HS-27A (cell line): Measurements from ENCODE around the gene CTU2.

Source experiments
- DNase-seq: peaks from one replicate; pipeline ENCODE4 v3.0.0-alpha.2; 2012; ENCODE audit warnings: low read depth, missing footprints

The CTU2 gene

DNA sequence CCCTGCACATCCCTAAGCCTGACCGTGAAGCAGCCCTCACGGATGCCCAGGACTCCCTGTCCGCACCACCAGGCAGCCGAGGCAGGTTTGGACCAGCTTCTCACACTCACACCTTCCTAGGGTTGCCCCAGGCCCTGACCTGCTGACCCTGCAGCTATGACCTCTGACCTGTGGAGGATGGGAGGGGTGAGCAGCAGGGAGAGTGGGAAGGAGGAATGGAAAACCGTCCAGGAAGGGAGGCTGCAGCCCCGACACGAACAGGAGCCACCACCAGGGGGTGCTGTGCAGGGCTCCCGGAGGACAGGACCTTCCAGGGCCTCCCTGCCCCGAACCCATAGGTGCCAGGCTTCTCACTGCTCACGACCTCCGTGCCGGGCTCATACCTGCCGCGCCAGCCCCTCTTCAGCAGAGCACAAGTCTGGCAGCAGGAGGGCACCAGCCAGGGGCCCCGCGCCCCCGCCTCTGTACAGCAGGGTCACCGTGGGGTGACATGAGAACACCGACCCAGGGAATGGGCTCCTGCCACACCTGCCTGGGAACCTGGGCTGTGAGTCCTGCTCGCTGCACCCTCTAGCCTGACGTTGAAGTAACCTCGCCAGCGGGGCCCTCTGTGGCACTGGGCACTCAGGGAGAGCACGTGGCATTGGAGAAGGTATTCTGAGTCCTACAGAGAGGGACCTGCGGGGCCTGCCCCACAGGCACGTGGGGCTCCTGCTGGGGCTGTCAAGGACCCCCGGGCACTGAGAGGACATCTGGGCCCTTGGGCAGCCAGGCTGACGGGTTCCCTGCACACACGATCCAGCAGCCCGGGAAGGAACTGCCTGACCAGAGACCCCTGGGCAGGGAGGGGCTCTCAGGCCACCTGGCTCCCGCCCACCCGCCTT is 37.6 kb downstream of the CTU2 start:
- DNase-seq, result no peak

- no peak for DNase-seq
Measured at GRCh38 chr16:88744577-88745521, 38.5 kb downstream of the CTU2 start.

DNA sequence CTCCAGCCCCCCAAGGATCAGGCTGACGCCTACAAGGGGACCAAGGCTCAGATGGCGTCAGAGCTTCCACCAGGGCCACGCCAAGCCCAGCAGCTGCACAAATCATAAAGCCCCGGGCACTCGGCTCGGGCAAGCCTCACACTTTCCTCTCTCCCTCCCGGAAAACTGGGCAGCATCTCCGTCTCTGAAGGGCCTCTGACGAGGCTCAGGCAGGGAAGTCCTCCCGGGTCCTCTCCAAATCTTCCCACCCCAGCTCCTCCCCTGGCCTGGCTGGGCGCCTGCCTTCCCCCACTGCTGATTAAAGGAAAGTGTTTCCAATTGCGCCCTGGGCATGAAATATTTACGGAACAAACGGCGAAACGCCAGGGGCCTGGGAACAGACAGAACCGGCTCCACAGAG is 40.2 kb downstream of the CTU2 start:
- DNase-seq, result no peak

DNA sequence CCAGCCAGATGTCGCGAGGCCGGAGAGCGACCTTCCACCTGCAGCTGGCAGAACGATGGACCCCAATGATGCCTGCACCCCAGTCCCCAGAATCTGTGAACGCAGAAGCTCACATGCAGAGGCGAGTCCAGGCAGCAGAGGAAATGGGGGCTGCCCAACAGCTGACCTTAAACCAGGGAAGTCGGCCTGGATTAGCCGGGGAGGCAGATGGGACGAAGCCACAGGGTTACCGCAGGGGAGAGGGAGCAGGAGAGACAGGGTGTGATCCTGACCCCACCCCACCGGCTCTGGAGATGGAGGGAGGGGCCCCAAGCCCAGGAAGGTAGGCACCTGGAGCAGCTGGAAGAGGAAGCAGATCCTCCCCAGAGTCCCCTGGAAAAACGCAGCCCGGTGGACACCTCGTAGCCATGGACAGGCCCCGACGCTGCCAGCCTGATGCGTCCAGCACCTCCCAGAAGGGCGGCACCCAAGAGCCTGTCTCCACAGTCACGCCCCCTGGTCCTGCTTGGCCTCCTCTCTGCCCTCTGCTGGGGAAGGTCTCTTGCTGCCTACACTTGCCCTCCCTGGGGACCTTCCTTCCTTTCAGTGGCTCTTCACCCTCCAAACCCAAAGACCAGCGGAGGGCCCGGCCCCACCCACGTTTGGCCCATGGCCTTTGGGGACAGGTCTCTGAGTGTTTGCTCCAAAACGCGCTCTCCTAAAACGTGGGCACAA is 41.4 kb downstream of the CTU2 start:
- no peak for DNase-seq

GRCh38 chr16:88748364-88748763 is 42.1 kb downstream of the CTU2 start:
- no peak for DNase-seq

- no peak for DNase-seq
Measured at GRCh38 chr16:88749358-88749757, 43.1 kb downstream of the CTU2 start.

- no peak for DNase-seq
Measured at GRCh38 chr16:88750854-88751253, 44.6 kb downstream of the CTU2 start.

- DNase-seq, result no peak
Measured at GRCh38 chr16:88752386-88753002, 46.2 kb downstream of the CTU2 start.

DNA sequence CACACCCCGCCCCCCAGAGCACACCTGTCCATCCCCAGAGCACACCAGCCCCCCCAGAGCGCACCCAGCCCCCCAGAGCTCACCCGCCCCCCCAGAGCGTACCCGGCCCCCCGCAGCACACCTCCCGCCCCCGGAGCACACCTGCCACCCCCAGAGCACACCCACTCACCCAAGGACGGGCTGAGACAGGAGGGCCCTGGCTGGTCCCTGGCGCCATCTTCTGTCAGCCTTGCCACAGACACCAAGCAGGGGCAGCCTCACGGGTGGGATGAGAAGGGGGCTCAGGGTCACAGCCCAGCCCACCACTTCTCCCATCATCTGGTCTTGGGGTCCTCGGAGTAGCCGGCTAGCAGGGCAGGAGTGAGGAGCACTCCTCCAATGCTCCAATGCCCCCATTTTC is 46.9 kb downstream of the CTU2 start:
- DNase-seq, result no peak

- DNase-seq, result no peak
Measured at GRCh38 chr16:88753602-88754001, 47.3 kb downstream of the CTU2 start.

DNA sequence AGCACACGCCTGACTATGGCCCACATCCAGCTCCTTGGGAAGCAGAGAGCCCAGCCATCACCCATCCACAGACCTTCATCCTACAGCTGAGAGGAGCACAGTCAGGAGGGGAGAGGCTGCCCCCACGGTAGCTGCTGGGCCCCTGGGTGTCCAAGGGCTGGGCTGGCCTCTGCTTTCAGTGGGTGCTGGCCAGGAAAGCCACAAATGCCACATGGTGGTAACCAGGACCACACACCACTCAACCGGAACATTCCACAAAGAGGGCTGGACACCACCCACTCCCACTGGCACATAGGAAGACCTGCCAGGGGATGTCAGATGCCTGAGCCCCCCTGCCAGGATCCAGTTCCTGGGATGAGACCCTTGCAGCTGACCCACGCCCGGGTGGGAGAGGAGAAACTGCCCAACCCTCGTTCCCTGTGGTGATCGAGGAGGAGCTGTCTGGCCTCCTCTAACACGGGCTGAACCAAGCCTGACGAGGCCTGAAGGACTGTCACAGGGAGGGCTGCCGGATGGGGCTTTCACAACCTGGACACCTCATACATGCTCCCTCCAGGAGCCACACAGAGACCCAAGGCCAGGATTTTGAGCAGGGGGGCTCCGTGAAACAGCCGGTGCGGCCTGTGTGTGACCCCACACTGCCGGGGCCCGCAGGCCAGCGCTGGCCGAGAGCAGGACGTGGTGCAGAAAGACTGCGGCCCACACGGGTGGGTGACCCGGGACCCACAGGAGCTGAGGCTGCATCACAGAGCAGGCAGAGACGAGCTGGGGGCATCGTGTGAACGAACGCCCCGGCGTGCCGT is 48.0 kb downstream of the CTU2 start:
- no peak for DNase-seq

GRCh38 chr16:88754912-88755744 is 48.8 kb downstream of the CTU2 start:
- no peak for DNase-seq

DNA sequence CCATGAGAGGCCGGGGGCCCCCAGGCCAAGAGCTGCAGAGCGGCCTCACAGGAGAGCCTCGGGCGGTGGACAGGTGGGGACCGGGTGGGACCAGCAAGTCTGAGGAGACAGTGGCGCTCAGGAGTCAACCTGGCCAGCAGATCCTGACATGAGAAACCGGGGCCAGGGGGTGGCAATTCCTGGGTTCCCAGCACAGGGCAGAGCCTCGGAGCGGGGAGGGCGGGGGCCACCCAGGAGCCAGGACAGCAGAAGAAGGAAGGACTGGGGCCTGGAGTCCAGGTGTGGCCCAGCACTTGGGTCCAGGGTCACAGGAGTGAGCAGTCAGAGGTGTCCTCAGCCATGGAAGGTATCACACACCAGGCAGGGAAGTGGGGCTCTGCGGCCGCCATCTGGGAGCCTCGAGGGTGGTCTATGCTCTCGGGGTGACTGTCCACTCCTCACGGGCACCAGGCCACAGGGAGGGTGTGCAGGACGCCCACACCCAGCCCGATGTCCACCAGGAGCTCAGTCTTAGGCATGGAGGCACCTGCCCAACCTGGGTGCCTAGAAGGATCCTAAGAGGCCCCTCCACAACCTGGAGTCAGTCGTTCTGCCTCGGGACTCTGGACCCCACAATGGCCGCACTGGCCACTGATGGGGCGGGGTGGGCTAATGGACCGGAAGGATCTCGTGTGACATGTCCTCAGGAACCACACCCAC is 49.6 kb downstream of the CTU2 start:
- no peak for DNase-seq

- DNase-seq, result no peak
Measured at GRCh38 chr16:88758227-88758943, 52.1 kb downstream of the CTU2 start.

GRCh38 chr16:88758944-88759244 is 52.6 kb downstream of the CTU2 start:
- DNase-seq, result no peak

DNA sequence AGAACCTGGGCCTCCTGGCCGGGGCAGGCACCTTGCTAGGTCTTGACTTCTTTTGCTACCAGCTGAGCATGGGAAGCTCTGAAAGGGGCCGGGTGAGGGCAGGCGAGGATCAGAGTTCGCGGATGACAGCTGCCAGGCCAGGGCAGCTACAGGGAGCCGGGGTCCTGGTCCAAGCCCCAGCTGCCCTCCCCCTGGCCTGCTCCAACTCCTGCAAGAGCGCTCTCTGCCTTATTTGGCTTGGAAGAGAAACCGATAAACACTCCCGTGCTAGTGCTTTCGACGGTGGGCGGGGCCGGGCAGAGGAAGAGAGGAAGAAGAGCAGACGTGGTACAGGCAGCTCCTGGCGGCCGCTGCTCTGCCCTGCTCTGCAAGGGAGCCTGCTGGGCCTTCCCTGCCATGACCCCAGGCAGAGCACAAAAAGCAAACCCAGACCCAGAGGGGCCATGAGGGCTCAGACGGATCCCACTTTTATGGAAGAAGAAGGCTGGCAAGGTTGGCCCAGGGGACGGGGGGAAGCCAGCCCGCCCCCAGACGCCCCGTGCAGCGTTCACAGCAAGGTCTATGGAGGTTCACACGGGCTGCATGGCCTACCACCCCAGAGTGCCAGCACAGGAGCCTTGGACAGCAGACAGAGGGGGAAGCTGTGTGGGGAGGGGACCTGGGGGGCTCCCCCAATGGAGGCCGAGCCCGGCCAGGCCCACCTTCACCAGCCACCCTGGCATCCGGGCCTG is 53.1 kb downstream of the CTU2 start:
- no peak for DNase-seq

GRCh38 chr16:88759976-88760350 is 53.7 kb downstream of the CTU2 start:
- no peak for DNase-seq

- DNase-seq, result no peak
Measured at GRCh38 chr16:88760424-88761142, 54.3 kb downstream of the CTU2 start.
